Stimulated activated CD4-positive, alpha-beta T cell treated with anti-CD3 and anti-CD28 coated beads, TNF-alpha, amount 100 ng/mL, for 4 hours (primary cell): ENCODE results near the gene SERGEF.

Experiments used
- DNase-seq, 3 experiments: peaks; one replicate each; pipeline ENCODE4 v3.0.0-alpha.2; 2020; ENCODE audit warnings: low read depth in 3 of 3

Gene SERGEF

GRCh38 chr11:17771841-17772401 is 240.9 kb downstream of the SERGEF start:
- DNase-seq = no peak

DNA sequence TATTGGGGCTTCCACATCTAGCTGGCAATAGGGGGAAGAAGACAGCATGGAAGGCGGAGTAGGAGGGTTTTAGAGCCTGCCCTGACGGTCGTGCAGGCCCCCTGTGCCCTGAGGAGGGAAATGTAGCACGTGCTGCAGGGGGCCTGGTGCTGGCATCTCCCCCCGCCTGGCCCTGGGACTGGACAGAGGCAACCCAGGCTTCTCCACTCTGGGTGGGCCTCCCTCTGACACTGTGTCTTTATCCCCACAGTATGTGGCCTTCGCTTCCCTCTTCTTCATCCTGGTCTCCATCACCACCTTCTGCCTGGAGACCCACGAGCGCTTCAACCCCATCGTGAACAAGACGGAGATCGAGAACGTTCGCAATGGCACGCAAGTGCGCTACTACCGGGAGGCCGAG is 241.4 kb downstream of the SERGEF start:
- no peak for DNase-seq

DNA sequence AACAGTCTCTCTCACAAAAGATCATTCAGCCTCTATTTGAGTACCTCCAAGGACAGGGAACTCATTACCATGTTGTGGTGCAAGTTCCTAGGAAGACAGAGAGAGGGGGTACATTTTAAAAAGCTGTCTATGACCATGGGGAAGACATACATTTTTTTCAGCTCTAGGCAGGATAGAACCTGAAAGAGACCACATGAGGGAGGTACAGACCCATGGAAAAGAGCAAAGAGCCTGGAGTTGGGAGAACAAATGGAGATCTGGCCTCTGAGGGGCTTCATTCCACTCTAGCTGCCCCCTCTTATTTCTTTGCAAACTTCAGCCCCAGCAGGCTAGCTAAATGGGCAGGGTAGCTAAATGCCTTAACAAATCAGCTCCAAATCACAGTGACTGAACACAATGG is 241.9 kb downstream of the SERGEF start:
- no peak for DNase-seq

- no peak for DNase-seq
Measured at GRCh38 chr11:17770048-17770652, 242.7 kb downstream of the SERGEF start.

DNA sequence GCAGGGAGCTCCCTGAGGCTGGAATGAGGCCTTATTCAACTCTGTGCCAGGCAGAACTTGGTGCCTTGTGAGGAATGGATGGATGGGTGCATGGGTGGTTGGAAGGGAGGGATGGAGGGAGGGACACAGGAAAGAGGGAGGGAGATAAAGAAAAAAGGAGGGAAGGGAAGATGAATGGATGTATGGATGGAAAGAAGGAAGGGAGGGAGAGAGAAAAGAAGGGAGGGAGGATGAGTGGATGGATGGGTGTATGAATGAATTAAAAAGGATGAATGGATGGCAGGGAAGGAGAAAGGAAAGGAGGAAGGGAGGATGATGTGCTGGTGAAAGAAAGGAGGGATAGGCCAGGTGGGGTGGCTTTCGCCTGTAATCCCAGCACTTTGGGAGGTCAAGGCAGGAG is 243.6 kb downstream of the SERGEF start:
- DNase-seq = no peak

DNA sequence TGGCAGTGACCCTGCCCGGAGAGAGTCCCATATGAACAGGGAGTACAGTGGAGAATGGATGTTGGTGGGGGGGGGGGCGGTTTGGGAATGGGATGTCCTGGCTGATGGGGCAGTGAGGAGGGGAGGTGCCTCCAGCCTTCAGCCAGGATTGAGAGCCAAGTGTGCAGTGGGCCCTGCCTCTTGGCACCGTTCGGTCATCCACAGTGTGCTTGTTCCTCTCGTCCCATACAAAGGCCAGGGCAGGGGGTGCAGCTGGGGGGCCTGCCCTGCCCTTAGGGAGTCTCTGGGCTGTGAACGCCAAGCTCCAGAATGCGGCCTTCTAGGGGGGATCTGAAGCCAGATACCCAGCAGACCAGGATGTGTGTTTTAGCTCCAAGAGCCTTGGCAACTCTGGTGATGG is 244.3 kb downstream of the SERGEF start:
- no peak for DNase-seq

- no peak for DNase-seq
Measured at GRCh38 chr11:17767914-17768313, 244.9 kb downstream of the SERGEF start.

DNA sequence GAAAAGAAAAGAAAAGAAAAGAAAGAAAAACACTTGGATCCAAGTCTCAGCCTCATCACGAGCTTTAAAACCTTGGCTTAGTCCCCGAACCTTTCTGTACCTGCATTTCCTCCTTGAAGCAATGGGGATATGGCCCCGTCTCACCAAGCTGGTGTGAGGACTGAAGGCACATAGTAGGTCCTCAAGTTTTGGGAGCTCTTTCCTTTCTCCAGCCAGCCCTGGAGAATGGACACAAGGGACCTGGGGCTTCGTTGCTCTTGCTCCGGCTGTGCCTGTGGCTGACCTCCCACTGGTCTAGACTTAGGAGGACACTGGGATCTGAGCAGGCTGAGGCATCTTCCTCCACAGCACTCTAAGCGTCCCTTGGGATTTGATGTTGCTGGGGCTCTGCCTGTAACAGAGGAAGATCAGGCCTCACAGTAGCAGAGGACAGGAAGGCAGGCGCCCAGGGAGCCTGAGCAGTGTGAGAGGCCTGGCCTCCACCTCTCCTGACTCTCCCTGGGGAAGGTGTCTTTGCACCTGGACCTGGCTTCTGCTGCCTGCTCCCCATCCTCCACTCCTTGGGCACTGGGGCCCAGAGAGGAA is 245.5 kb downstream of the SERGEF start:
- DNase-seq = no peak

GRCh38 chr11:17766590-17766989 is 246.3 kb downstream of the SERGEF start:
- DNase-seq = no peak

- DNase-seq = no peak
Measured at GRCh38 chr11:17766073-17766359, 246.8 kb downstream of the SERGEF start.

- no peak for DNase-seq
Measured at GRCh38 chr11:17765356-17766072, 247.3 kb downstream of the SERGEF start.

DNA sequence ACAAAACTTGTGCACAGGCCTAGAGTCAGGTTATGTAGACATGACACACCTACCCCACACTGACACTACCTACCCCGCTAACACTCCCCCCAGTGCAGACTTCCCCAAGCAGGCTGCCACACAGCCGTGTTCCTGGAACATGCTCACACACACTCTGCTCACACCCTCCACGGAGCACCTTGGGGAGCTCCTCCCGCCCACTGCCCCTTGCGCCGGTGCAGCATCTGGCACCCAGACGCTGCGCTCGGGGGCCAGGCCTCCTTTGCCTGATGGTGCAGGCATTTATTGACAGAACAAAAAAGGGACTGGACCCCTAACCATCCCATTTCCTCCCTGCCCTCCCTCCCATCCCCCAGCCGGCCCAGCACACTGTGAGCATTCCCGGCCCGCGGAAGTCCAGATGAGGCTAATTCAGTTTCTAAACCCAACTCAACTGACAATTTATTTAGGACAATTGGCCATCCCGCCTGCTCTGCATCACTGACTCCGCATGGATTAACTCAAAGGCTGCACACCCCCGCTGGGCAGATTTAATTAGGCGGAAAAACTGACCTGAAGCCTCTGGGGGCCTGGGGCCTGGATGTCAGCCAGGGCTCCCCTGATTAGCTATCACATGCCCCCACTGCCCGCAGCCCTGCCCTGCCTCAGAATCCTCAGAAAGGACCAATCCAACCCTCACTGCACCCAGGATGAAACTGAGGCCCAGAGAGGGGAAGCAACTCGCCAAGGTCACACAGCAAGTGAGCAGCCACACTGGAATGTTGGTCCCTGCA is 248.2 kb downstream of the SERGEF start:
- no peak for DNase-seq

- no peak for DNase-seq
Measured at GRCh38 chr11:17763703-17764102, 249.1 kb downstream of the SERGEF start.

GRCh38 chr11:17763244-17763643 is 249.6 kb downstream of the SERGEF start:
- DNase-seq = no peak

- DNase-seq = no peak
Measured at GRCh38 chr11:17762309-17762974, 250.4 kb downstream of the SERGEF start.

- DNase-seq = no peak
Measured at GRCh38 chr11:17760102-17761029, 252.5 kb downstream of the SERGEF start.

- DNase-seq = no peak
Measured at GRCh38 chr11:17755891-17756290, 257.0 kb downstream of the SERGEF start.

- no peak for DNase-seq
Measured at GRCh38 chr11:17753641-17754040, 259.2 kb downstream of the SERGEF start.

DNA sequence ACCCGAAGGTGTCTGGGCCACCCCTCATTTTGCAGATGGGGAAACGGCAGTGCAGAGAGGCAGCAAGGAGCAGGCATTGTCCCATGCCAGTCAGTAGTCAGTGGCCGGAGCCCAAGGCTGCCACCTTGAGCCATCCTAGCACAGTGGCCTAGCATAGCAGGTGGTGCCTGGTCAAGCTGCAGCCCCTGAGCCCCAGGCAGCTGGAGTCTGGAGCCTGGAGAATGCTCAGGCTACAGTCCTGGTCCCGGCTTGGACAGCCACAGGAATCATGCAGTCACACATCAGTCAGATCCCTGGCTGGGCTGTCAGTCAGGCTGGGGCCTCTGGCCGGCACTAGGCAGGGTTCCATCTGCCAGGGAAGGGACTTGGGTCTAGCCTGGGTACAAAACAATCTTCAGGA is 259.7 kb downstream of the SERGEF start:
- DNase-seq = no peak

DNA sequence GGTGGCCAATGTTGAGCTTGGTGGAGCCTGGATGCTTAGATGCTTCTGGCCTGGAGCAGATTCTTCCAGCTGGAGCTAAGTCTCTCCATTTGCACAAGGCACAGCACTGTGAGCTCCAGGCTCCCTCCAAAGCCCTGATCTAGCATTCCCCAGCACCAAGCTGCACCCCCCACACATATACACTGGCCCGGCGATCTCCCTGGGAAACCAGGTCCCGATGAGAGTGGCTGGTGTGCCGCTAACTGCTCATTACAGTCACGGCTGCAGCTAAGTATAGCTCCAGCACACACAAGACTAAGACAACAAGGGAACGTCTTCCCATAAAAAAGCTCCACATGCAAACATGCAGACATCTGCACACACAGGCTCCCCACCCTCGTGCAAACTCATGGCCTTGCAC is 260.7 kb downstream of the SERGEF start:
- DNase-seq = no peak

GRCh38 chr11:17751558-17751957 is 261.3 kb downstream of the SERGEF start:
- no peak for DNase-seq
